CD8-positive, alpha-beta memory T cell (primary cell): ENCODE results near the gene ARHGAP8. TPM values are rescaled to one million over a fixed set of nuclear protein-coding genes. Genes with fewer than 3 reads are reported as not detected.

Experiments
- CTCF ChIA-PET: fragments of 350-600 bp; sonication (Branson Sonifier 250); formaldehyde crosslinking; loops from one replicate; lab custom pipeline; 2021; ENCODE audit warnings: antibody characterized with exemption; lab: Charles Lee
- POLR2A ChIA-PET: fragments of 350-600 bp; sonication (Branson Sonifier 250); formaldehyde crosslinking; loops from one replicate; lab custom pipeline; 2021; ENCODE audit warnings: antibody characterized with exemption; lab: Charles Lee
- DNase-seq, 5 donors: peaks; one replicate each; pipeline versions ENCODE4 v3.0.0 to v3.0.0-alpha.2; 2020 to 2022; ENCODE audit warnings: mixed read lengths in 1 of 5
- H3K27ac ChIP-seq: one replicate; pipeline ENCODE4 v1.7.0; 2013; ENCODE audit warnings: low read depth, mild to moderate bottlenecking, low read length, moderate library complexity
- H3K27me3 ChIP-seq: 2 replicates; pipeline ENCODE4 v1.7.0; 2013; ENCODE audit warnings: low read length, mild to moderate bottlenecking; ENCODE audit not compliant: insufficient read depth, poor library complexity, severe bottlenecking
- H3K36me3 ChIP-seq: 2 replicates; pipeline ENCODE4 v1.7.0; 2013; ENCODE audit warnings: mild to moderate bottlenecking, low read length, moderate library complexity; ENCODE audit not compliant: insufficient read depth
- H3K4me1 ChIP-seq: 2 replicates; pipeline ENCODE4 v1.7.0; 2013; ENCODE audit warnings: mild to moderate bottlenecking, low read length, moderate library complexity; ENCODE audit not compliant: insufficient read depth
- H3K4me3 ChIP-seq: 2 replicates; pipeline ENCODE4 v1.7.0; 2013; ENCODE audit warnings: mild to moderate bottlenecking, low read length
- H3K9me3 ChIP-seq: 2 replicates; pipeline ENCODE4 v1.7.0; 2013; ENCODE audit warnings: mild to moderate bottlenecking, low read length
- H3K27ac Mint-ChIP-seq, 8 donors: one replicate each; pipeline ENCODE4 v1.8.0; 2020 to 2021; ENCODE audit warnings: mixed read lengths in 8 of 8, mild to moderate bottlenecking in 6 of 8, inconsistent platforms in 3 of 8, moderate library complexity in 3 of 8
- H3K27me3 Mint-ChIP-seq, 2 donors: one replicate each; pipeline ENCODE4 v1.8.0; 2020 to 2021; ENCODE audit warnings: mixed read lengths in 2 of 2, mild to moderate bottlenecking in 1 of 2, moderate library complexity in 1 of 2
- H3K36me3 Mint-ChIP-seq, 3 donors: one replicate each; pipeline ENCODE4 v1.8.0; 2020 to 2021; ENCODE audit warnings: mixed read lengths in 3 of 3, inconsistent platforms in 1 of 3, mild to moderate bottlenecking in 1 of 3
- H3K4me1 Mint-ChIP-seq, 3 donors: one replicate each; pipeline ENCODE4 v1.8.0; 2020 to 2021; ENCODE audit warnings: mixed read lengths in 3 of 3, inconsistent platforms in 1 of 3, mild to moderate bottlenecking in 1 of 3
- H3K4me3 Mint-ChIP-seq, 7 donors: one replicate each; pipeline ENCODE4 v1.8.0; 2020 to 2021; ENCODE audit warnings: mixed read lengths in 7 of 7, mild to moderate bottlenecking in 6 of 7, moderate library complexity in 4 of 7, inconsistent platforms in 2 of 7
- H3K9me3 Mint-ChIP-seq, 5 donors: one replicate each; pipeline ENCODE4 v1.8.0; 2020 to 2022; ENCODE audit warnings: mixed read lengths in 5 of 5, mild to moderate bottlenecking in 3 of 5, moderate library complexity in 2 of 5, inconsistent platforms in 1 of 5
- polyA plus RNA-seq: library from polyadenylated mRNA; unstranded; fragments of 300-500 nt; fragmentation: Illumina TruSeq; gene quantifications from one replicate; pipeline ENCODE4 v1.2.3, GENCODE V29; 2021
- total RNA-seq, 2 experiments: library from RNA; stranded (reverse); gene quantifications; one replicate each; pipeline ENCODE4 v1.2.3, GENCODE V29; 2021

The ARHGAP8 gene
- total and polyA plus RNA-seq, 3 experiments from 2014 or later: 0.42 to 0.49 TPM; not detected in 1

DNA sequence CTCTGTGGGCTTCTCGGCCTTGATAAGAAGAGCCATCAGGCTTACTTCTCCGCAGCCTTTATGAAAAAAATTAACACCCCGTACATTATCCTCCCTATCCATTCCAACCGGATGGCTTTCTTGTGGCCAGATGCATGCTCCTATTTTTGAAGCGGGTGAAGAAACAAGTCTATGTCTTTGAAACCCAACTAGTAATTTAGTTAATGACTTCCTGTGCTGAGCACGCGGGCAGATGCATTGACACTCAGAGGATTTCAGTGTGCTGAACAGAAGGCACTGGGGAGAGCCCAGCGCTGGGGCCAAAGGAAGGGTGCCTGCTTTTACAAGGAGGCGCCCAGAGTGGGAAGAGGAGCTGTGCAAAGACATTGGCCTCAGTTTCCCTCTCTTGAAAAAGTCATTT is 53.3 kb downstream of the ARHGAP8 start:
- no peak for DNase-seq
- Histone ChIP-seq H3K27ac (no peak overlapping the region), H3K27me3 (no peaks in the 10 kb centered on the region), H3K9me3 (no peaks in the 10 kb centered on the region), H3K4me1 (no peaks in the 10 kb centered on the region), H3K4me3 (no peak overlapping the region), H3K36me3 (no peaks in the 10 kb centered on the region)
- H3K4me1 Mint-ChIP-seq: peaks cover 0 to 8% (median 2%) of the 10 kb centered on the region in 3 donors
- CTCF ChIA-PET: no interaction called here
- H3K9me3 Mint-ChIP-seq: no peaks in the 10 kb centered on the region
- no peaks in the 10 kb centered on the region for H3K36me3 Mint-ChIP-seq
- no peak overlapping the region for H3K27ac Mint-ChIP-seq
- no peak overlapping the region for H3K4me3 Mint-ChIP-seq
- peaks cover 0 to 11% of the 10 kb centered on the region in 2 donors for H3K27me3 Mint-ChIP-seq
- POLR2A ChIA-PET: no interaction called here

DNA sequence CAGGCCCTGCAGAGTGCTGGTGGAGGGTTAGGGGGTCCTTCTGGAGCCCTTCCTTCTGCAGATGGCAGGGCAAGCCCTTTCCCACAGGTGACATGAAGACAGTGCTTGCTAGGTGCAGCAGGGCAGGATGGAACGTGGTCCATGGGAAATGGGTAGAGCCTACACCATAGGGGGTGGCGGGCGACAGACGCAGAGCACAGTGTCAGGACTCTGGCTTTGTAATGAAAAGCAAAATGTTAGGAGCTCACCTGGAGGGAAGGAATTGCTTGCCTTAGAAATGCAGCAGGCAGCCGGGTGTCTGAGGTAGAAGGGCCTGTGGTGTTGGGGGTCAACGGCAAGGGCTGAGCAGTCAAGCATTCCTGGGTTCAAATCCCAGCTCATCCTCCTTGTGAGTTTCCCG is 54.9 kb downstream of the ARHGAP8 start:
- CTCF ChIA-PET: no interaction called here
- Mint-ChIP-seq H3K27me3 (peaks cover 0 to 12% of the 10 kb centered on the region in 2 donors), H3K36me3 (no peaks in the 10 kb centered on the region), H3K27ac (no peak overlapping the region), H3K9me3 (no peaks in the 10 kb centered on the region), H3K4me1 (peaks cover 0 to 8% (median 2%) of the 10 kb centered on the region in 3 donors), H3K4me3 (no peak overlapping the region)
- no peak for DNase-seq
- POLR2A ChIA-PET: no interaction called here
- Histone ChIP-seq H3K27ac (no peak overlapping the region), H3K4me1 (no peaks in the 10 kb centered on the region), H3K9me3 (no peaks in the 10 kb centered on the region), H3K36me3 (no peaks in the 10 kb centered on the region), H3K27me3 (no peaks in the 10 kb centered on the region), H3K4me3 (no peak overlapping the region)

- H3K9me3 ChIP-seq: no peaks in the 10 kb centered on the region
- Mint-ChIP-seq H3K9me3 (no peaks in the 10 kb centered on the region), H3K27ac (no peak overlapping the region), H3K4me1 (peaks cover 0 to 4% (median 2%) of the 10 kb centered on the region in 3 donors), H3K27me3 (peaks cover 0 to 16% of the 10 kb centered on the region in 2 donors), H3K36me3 (no peaks in the 10 kb centered on the region), H3K4me3 (no peak overlapping the region)
- POLR2A ChIA-PET: no interaction called here
- H3K4me1 ChIP-seq: no peaks in the 10 kb centered on the region
- no peak overlapping the region for H3K27ac ChIP-seq
- CTCF ChIA-PET: no interaction called here
- H3K4me3 ChIP-seq: no peak overlapping the region
- DNase-seq: peak in 1 of 5 donors; percentile 28
- no peaks in the 10 kb centered on the region for H3K27me3 ChIP-seq
- no peaks in the 10 kb centered on the region for H3K36me3 ChIP-seq
These were observed 55.7 kb downstream of the ARHGAP8 start for GRCh38 chr22:44807915-44808690.

DNA sequence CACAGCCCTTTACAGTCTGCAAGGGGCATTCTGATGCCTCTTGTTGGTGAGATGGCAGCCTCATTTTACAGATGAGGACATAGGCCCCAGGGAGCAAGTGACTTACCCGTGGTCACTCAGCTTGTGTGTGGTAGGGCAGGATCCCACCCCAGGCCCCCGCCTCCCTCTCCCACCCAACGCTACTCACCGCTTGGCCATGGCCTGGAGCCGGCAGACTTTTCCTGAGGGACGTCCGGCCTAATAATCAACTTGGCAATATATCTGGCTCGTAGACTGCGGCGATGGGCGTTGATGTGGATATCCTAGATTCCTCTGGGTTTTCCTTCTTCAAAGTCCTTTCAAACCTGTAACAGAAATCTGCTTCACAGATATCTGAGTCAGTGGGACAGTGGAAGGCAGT is 57.1 kb downstream of the ARHGAP8 start:
- ChIA-PET POLR2A (no interaction called here), CTCF (interaction anchor here (1.4 kb wide), 1 partner anchor 11 kb away, joined by 6 read pairs; no protein-coding TSS in a partner anchor)
- Mint-ChIP-seq H3K36me3 (no peaks in the 10 kb centered on the region), H3K27me3 (peaks cover 0 to 16% of the 10 kb centered on the region in 2 donors), H3K27ac (no peak overlapping the region), H3K4me3 (no peak overlapping the region), H3K9me3 (no peaks in the 10 kb centered on the region), H3K4me1 (peaks cover 0 to 4% (median 2%) of the 10 kb centered on the region in 3 donors)
- Histone ChIP-seq H3K4me1 (no peaks in the 10 kb centered on the region), H3K27me3 (no peaks in the 10 kb centered on the region), H3K27ac (no peak overlapping the region), H3K36me3 (no peaks in the 10 kb centered on the region), H3K9me3 (no peaks in the 10 kb centered on the region), H3K4me3 (no peak overlapping the region)
- peak in 1 of 5 donors; percentile 33 for DNase-seq

GRCh38 chr22:44811141-44811540 is 58.8 kb downstream of the ARHGAP8 start:
- Mint-ChIP-seq H3K4me3 (no peak overlapping the region), H3K36me3 (no peaks in the 10 kb centered on the region), H3K27me3 (peaks cover 0 to 13% of the 10 kb centered on the region in 2 donors), H3K4me1 (peaks cover 0 to 4% (median 2%) of the 10 kb centered on the region in 3 donors), H3K9me3 (no peaks in the 10 kb centered on the region), H3K27ac (no peak overlapping the region)
- Histone ChIP-seq H3K4me1 (no peaks in the 10 kb centered on the region), H3K27ac (no peak overlapping the region), H3K9me3 (no peaks in the 10 kb centered on the region), H3K27me3 (no peaks in the 10 kb centered on the region), H3K4me3 (no peak overlapping the region), H3K36me3 (no peaks in the 10 kb centered on the region)
- ChIA-PET CTCF (no interaction called here), POLR2A (no interaction called here)
- peak in 1 of 5 donors; percentile 15 for DNase-seq

GRCh38 chr22:44813416-44813815 is 61.0 kb downstream of the ARHGAP8 start:
- Mint-ChIP-seq H3K36me3 (no peaks in the 10 kb centered on the region), H3K9me3 (no peaks in the 10 kb centered on the region), H3K27ac (no peak overlapping the region), H3K27me3 (peaks cover 0 to 12% of the 10 kb centered on the region in 2 donors), H3K4me3 (no peak overlapping the region), H3K4me1 (no peaks in the 10 kb centered on the region)
- POLR2A ChIA-PET: no interaction called here
- Histone ChIP-seq H3K9me3 (no peaks in the 10 kb centered on the region), H3K4me1 (no peaks in the 10 kb centered on the region), H3K27ac (no peak overlapping the region), H3K4me3 (no peak overlapping the region), H3K36me3 (no peaks in the 10 kb centered on the region), H3K27me3 (no peaks in the 10 kb centered on the region)
- DNase-seq: no peak
- CTCF ChIA-PET: no interaction called here

DNA sequence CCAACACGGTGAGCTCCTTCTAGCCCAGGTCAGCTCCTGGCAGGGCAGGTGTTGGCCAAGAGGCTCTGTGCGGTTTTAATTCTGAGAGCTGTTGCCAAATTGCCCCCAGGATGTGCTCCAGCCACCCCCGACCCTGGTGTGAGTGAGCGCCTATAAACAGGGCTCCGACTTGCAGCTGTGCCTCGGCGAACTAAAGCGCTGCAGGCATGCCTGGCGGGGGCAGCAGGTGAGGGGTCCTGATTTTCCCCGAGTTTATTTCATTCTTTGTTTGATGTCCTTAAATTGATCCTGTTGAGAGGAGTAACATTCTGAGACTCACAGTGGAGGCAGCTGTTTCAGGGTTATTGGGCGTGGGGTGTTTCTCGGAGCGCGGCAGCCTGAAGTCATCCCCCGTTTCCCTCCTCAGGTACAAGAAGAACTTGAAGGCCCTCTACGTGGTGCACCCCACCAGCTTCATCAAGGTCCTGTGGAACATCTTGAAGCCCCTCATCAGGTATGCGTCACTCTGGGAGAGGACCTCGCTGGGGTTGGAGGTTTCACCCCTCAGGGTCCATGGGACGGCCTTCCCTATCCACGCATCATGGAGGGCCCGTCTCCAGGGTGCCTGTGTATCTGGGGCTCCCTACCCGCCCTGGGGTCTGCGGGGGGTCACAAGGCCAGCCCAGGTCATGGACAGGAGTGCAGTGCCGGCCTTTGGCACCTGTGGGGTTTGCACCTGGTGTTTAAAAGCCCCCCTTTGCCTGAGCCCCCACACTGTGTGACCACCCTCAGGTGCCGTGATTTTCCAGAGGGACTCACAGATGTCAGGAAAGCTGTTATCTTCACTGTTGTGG is 62.1 kb downstream of the ARHGAP8 start:
- ChIA-PET CTCF (no interaction called here), POLR2A (no interaction called here)
- Histone ChIP-seq H3K9me3 (no peaks in the 10 kb centered on the region), H3K36me3 (no peaks in the 10 kb centered on the region), H3K27ac (no peak overlapping the region), H3K4me3 (no peak overlapping the region), H3K4me1 (no peaks in the 10 kb centered on the region), H3K27me3 (no peaks in the 10 kb centered on the region)
- Mint-ChIP-seq H3K4me1 (no peaks in the 10 kb centered on the region), H3K4me3 (no peak overlapping the region), H3K9me3 (no peaks in the 10 kb centered on the region), H3K27me3 (peaks cover 0 to 12% of the 10 kb centered on the region in 2 donors), H3K36me3 (no peaks in the 10 kb centered on the region), H3K27ac (no peak overlapping the region)
- peak in 1 of 5 donors; percentile 20 for DNase-seq
